ENCODE results near the gene CHD1L.

Gene CHD1L

DNA sequence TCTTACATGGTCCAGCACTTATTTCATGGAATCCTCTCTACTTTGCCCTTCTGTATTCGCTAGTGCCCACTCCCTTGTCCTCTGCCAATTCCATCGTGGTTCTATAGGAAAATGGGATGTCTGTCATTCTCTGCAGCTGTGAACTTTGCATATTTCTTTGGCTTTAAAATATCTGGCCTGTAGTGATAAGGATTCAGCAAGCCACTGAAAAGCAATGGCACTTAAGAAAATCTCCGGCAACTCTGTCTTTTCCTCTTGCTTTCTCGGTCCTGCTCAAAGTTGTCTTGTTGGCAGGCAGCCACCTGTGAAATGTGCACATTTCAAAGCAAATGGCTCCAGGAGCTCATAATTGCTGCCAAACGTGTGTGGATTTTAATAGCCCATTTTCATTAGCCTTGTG is 91.8 kb downstream of the CHD1L start:
- TF ChIP-seq, protein P1, sequence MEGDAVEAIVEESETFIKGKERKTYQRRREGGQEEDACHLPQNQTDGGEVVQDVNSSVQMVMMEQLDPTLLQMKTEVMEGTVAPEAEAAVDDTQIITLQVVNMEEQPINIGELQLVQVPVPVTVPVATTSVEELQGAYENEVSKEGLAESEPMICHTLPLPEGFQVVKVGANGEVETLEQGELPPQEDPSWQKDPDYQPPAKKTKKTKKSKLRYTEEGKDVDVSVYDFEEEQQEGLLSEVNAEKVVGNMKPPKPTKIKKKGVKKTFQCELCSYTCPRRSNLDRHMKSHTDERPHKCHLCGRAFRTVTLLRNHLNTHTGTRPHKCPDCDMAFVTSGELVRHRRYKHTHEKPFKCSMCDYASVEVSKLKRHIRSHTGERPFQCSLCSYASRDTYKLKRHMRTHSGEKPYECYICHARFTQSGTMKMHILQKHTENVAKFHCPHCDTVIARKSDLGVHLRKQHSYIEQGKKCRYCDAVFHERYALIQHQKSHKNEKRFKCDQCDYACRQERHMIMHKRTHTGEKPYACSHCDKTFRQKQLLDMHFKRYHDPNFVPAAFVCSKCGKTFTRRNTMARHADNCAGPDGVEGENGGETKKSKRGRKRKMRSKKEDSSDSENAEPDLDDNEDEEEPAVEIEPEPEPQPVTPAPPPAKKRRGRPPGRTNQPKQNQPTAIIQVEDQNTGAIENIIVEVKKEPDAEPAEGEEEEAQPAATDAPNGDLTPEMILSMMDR (IDR thresholded peaks at IDR 0.05; ENCODE audit: control insufficient read depth, insufficient read depth, low read depth, low read length, missing control alignments), result no peak
- no peak for DNase-seq (ENCODE audit: low read depth)
- no peak overlapping the region for H3K4me3 ChIP-seq (ENCODE audit: control insufficient read depth, low read depth, low read length)

DNA sequence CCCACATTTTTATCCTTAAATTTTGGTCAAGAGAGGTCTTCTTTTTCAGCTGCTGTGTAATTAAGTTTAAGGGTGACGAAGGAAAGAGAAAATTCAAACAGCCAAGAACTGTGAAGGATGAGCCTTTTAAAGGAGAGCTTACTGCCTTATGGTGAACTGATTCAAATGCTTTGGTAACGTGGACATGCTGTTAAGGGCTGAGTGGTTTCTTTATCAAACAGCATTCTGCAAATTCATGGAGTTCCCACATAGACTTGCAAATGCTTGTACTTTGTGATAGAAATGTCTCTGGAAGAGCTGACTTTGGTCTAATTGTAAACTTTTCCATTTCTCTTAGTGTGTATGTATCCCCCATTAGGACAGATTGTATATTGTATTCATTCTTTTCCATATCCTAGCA is 93.8 kb downstream of the CHD1L start:
- TF ChIP-seq, protein P1 (IDR thresholded peaks at IDR 0.05; ENCODE audit: control insufficient read depth, insufficient read depth, low read depth, low read length, missing control alignments), result no peak
- H3K4me3 ChIP-seq (ENCODE audit: control insufficient read depth, low read depth, low read length), result no peak overlapping the region
- DNase-seq (ENCODE audit: low read depth), result no peak

DNA sequence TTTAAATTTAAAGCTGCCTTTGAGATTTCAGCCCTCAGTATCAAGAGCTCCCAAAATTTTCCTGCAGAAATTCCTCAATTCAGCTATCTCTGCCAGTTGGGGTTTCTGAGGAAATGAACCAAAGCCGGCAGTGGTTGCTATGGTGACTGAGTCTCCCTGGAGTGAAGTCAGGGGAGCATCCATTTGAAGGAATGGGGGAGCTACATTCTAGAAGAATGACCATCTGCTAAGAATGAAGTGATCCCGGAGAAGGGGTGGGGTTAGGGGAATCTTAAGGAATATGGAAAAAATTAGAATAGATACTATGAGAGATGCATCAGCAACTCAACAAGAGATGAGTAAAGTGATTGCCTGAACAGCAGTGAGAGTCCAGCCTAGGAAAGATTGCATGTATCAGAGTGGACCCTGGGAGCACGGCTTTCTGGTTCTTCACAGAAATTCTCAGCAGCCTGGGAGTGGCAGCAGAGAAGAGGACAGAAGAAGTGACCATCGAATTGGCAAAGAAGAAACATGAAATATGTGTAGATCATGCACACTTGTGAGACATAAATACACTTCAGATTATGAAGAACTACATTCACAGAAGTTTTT is 94.7 kb downstream of the CHD1L start:
- DNase-seq (ENCODE audit: low read depth), result no peak
- TF ChIP-seq, protein P1 (IDR thresholded peaks at IDR 0.05; ENCODE audit: control insufficient read depth, insufficient read depth, low read depth, low read length, missing control alignments), result no peak
- no peak overlapping the region for H3K4me3 ChIP-seq (ENCODE audit: control insufficient read depth, low read depth, low read length)

DNA sequence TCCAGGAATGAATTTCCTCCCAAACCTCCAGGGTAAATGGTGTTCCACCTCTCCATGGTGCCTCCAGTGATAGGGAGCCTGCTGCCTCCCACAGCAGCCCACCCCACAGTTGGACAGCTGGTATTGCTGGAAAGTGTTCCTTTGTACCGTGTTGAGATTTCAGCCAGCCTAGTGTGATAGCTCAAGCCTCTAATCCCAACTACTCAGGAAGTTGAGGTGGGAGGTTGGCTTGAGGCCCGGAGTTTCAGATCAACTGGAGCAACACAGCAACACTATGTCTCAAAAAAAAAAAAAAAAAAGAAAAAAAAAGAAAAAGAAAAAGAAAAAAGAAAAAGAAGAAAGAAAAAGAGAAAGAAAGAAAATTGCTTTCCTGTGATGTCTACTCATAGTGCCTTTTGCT is 96.1 kb downstream of the CHD1L start:
- TF ChIP-seq, protein P1 (IDR thresholded peaks at IDR 0.05; ENCODE audit: control insufficient read depth, insufficient read depth, low read depth, low read length, missing control alignments), result no peak

DNA sequence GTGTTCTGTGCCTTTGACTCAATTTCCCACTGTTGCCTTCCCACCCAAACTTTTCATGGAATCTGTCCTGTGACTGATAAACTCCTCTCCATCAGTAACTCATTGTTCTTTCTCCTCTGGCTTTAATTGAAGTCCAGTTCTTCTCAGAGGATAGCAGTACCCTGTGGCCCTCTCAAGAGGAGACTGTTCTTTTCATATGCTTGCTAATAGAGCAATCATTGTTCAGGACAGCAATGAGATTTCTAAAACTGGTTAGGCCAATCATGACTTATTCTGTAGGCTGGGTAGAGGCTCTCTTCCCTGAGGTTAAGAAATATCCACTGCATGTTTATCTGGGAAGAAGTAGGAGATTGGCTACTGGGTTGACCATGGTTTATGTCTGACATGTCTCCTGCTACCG is 98.8 kb downstream of the CHD1L start:
- DNase-seq (ENCODE audit: low read depth), result no peak
- TF ChIP-seq, protein P1 (IDR thresholded peaks at IDR 0.05; ENCODE audit: control insufficient read depth, insufficient read depth, low read depth, low read length, missing control alignments), result no peak
- H3K4me3 ChIP-seq (ENCODE audit: control insufficient read depth, low read depth, low read length), result no peak overlapping the region

More for the DNA sequence above, 96.1 kb downstream of the CHD1L start:
- no peak for DNase-seq (ENCODE audit: low read depth)
- H3K4me3 ChIP-seq (ENCODE audit: control insufficient read depth, low read depth, low read length), result no peak overlapping the region
